ENCODE data around the gene IKZF2.

GRCh38 chr2:212975333-212975732, 176.1 kb downstream of the IKZF2 start:
- no peak for TF ChIP-seq USF1 (CRISPR knock-in tag; IDR thresholded peaks at IDR 0.05)
- no peak for TF ChIP-seq ZNF239 (CRISPR knock-in tag; IDR thresholded peaks at IDR 0.05)
- TF ChIP-seq CBX1 (IDR thresholded peaks at IDR 0.05; ENCODE audit: low read depth), result no peak
